ENCODE data around the gene PTPRM. TPM values are rescaled to one million over a fixed set of nuclear protein-coding genes. Genes with fewer than 3 reads are reported as not detected.

PTPRM gene
- total and polyA plus RNA-seq, 2 of the 8 experiments (the other 6 are each of a cell fraction or from before 2014, with no cell fraction given): 4.1 to 7.0 TPM

DNA sequence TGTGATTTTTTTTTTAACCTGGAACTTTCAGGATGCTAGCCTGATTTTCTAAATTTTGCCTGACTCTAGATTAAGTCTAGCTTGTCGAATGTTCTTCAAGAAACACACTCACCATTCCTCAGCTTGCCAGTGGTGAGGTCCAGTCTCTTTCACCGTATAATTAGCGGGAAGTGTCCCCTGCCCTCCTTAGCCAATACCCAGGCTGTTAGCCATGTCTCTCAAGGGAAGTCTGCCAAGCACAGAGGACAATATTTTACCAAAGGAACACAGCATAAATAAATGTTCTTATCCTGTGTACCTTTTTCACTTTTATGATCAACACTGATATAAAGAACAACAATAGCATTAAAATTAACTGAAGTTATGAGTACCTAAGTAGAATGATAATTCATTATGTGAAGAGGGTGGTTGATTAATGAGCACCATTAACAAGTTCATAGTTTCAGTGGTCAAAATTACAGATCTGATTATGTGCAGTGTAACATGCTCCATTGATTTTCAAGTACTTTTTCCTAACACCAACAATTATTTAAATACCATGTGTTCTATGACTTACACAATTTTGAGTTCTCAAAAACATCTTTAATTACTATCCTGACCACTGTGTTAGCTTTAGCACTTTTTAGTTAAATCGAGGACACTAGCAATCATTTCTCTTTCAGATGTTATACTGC is 596.3 kb downstream of the PTPRM start (continued):
- TF ChIP-seq JUN (IDR thresholded peaks at IDR 0.05; ENCODE audit: low read depth, low read length): no peak
